Measurements from ENCODE around the gene CDC42BPA.
"Not testable (repeated sequence)": the region's sequence is repeated elsewhere in the genome, so short reads cannot be mapped to it uniquely, and the experiment has no call there.

- not testable (repeated sequence) for TF ChIP-seq CTCF (IDR thresholded peaks at IDR 0.05; ENCODE audit: borderline replicate concordance, extremely low read depth, low read length, poor library complexity, severe bottlenecking); EZH2 (IDR thresholded peaks at IDR 0.05; ENCODE audit: borderline replicate concordance, low read depth, low read length, severe bottlenecking)
Measured at GRCh38 chr1:227276156-227276693, 42.1 kb downstream of the CDC42BPA start.
